DMS79 treated with DMSO at 0.1 percent for 48 hours (cell line): Measurements from ENCODE around the gene MYCBP2.
"Not testable (repeated sequence)": the region's sequence is repeated elsewhere in the genome, so short reads cannot be mapped to it uniquely, and the experiment has no call there.

Source experiments
- DNase-seq: peaks from one replicate; lab custom pipeline; 2025; lab: John Stamatoyannopoulos, UW

The MYCBP2 gene

DNA sequence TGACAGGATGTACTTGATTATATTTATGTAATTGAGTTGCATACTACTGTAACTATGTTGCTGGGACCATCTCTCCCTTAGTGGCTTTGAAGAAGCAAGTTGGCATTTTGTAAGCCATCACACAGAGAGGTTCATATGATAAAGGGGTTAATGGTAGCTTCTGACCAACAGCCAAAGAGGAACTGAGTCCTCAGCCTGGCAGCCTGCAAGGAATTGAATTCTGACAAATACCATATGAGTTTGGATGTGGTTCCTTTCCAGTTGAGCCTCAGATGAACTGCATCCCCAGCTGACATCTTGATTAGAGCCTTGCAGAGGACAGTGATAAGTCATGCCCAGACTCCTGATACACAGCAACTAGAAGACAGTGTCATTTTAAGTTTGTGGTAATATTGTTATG, 8.6 kb upstream of the MYCBP2 start:
- no peak for DNase-seq

DNA sequence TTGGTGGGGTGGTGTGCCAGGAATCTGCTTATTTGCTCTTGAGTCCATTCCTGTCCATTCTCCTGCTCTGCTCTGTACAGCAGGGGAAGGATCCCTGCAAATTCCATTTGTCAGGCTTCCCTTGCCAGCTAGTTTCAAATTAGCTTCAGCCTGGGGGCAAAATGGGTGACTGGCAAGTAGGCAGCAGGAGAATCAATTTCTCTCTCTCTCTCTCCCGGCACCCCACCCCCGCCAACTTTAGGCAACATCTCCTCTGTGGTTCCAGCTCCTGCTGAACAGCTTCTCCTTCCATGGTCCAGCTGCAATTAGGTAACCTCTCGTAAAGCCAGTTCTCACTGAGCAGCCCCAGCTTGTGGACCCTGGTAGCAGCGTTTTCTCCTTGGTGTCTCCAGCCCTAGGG, 6.7 kb upstream of the MYCBP2 start:
- no peak for DNase-seq

DNA sequence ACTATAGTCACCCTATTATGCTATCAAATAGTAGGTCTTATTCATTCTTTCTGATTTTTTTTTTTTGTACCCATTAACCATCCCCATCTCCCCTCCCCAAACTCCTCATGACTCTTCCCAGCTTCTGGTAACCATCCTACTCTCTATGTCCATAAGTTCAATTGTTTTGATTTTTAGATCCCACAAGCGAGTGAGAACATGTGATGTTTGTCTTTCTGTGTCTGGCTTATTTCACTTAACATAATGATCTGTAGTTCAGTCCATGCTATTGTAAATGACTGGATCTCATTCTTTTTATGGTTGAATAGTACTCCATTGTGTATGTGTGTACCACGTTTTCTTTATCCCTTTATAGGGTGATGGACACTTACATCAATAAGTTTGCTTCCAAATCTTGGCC, 4.5 kb upstream of the MYCBP2 start:
- no peak for DNase-seq

DNA sequence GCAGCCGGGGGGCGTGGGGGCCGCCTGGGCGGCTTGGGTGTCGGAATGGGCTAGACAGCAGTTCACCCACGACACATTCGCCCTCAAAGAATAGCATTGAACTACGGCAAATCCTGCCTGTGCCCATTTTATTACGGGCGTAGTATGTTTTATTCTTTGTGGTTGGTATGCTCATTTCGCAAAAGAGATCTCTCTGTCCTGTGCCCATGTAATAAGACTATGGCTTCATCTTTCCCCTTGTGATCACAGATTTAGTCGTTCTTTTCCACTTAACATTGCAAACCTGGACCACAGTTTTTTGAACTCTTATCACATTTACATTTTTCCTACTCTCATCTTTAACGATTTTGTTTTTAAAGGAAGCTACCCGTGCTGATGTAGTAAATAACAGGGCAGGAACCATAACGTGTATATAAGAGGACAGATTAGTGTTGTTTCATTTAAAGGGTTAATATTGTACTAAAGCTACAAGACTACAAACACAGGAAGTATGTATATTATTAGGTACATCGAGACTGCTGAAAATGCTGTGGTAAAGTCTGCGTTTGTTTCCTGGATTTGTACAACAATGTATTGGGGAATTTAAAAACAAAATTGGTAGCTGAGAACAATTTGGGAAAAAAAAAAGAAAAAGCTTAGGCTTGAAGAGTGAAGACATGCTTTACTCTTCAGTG, 3.2 kb upstream of the MYCBP2 start:
- peak; percentile 70 for DNase-seq

DNA sequence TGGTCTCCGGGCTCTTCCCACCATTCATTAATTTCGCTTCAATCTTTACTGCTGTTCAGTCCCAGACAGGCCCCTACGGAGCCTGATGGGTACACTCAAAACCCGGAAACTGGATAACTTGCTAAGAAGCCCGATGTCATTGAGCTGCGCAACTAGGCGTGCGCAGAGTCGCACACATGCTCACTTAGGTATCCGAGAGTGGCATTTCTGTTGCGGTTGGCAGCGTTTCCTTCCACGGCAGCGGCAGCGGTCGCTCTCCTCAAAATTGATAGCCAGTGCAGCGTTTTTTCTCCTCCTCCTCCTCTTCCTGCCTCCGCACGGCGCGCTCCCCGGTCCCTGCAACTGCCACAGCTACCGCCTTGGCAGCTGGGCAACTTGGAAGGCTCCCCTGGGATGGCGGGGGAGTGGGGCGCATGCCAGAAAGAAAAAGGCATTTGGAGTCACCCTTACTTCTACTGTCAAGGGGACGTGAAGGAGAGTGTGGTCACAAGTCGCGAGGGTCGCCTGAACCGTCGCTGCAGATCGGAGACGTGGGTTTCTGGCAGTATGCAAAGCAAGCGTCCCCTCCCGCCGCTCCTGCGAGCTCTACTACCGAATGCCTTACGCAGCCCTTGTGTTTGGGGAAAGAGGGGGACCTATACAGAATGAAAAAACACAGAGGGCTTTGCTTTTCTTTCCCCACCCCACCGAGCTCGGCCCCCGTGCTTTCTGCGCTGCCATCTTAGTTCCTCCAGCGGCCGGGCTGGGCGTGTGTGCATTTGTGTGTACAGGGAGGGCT, 2.4 kb upstream of the MYCBP2 start:
- DNase-seq, result peak; percentile 90

DNA sequence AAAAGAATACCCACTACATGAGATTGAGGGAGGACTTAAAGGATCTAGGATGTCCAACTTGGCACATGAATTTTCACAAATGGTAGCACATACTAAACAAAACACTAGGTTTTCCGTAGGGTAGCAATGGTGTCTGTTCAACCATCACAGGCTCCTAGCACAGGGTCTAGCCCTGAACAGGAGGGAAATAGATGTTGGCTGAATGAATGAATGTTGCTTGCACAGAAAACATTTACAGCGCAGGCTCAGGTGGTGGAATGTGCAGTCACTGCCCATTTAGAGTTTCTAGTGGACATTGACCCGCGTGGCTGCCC, 1.9 kb upstream of the MYCBP2 start:
- DNase-seq, result no peak

DNA sequence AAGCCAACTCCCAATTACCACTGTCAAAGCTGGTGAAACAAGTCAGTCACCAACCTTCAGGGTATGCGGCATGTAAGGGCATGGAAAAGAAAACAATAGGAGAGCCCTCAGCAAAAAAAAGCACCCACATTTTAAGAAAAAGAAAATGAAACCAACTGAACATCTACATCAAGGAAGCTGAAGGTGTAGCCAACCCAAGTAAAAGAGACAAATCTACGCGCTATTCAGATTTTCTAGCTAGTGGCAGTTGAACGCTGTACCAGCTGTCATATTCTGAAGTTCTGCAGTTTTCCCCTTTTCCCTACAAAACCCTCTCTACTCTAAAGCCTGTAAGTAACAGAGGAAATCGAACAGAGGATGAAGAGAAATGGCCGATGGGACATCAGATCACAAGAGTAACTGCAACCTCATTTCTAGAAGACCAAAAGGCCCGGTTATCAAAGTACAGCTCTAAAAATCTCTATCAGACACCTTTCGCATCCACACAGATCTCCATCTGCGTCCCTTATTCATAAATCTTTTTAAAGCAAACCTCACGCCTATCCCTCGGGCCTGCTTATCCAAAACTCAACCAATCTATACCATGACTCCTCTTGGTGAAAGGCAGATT, 1.4 kb downstream of the MYCBP2 start:
- no peak for DNase-seq

DNA sequence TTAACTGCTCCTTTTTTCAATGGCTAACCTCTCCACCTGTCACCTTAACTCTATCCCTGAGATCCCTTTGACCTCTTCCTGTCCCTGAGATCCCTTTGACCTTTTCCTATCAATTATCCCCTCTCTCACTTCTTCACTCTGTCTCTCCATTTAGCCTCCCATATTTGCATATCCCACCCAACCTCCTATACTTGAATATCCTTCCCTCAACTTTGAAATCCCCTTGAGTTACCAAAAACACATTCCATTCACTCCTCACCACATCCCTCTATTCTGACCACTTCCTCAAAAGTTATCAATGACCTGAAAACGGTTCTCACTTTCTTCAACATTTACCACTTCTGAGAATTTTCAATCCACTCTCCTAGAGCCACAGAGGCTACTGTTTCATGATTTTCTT, 3.0 kb downstream of the MYCBP2 start:
- DNase-seq, result no peak

DNA sequence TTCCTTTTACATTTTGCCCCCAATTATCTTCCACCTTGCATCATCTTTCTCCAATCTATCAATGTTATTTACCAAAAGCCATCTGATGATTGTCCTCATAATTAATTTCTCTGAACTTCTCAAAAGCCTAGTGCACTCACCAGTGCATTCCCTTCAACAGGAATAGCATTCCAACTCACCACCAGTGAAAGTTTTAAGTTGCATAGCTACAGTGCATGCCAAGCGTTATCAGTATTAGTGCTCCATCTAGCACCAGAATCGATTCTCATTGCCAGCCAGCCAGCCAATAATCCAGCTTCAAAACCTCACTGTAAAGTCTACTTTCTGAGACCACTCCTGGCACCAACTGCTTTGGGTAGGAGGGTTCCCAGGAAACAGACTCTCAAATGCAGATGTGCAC, 7.4 kb downstream of the MYCBP2 start:
- no peak for DNase-seq

DNA sequence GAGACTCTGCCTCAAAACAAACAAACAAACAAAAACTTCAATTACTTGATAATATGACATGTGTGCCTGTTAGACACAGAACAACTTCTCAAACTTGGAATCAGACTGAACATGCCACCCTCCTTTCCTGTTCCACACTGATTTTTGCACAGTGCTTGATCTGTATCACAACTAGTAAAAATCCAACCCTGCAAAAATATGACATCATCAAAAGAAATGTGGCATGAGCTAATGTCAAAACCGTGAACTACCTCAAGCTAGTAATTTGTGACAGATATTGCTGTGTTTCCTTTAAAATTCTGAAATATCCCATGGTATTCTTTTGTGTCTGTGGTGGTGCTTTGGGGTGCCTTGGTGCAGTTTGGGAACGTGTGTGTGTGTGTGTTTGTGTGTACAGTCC, 8.2 kb downstream of the MYCBP2 start:
- no peak for DNase-seq

DNA sequence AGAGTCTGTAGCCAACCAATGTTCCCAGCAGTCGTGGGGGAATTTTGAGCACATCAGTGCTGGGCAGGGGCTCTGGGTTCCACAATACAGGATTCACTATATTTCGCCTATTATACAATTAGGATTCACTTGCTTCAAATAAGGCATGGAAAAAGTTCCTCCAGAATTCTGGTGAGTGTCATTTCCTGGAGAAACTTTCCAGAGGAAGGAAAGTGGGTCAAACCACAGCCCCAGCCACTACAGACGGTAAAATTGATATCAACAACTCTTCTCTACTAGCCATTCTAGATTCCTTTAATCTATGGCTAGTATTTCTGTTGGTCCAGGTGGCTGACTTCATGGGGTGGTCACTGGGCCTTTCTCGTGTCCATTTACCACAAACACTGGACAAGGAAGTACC, 10.5 kb downstream of the MYCBP2 start:
- DNase-seq, result no peak

DNA sequence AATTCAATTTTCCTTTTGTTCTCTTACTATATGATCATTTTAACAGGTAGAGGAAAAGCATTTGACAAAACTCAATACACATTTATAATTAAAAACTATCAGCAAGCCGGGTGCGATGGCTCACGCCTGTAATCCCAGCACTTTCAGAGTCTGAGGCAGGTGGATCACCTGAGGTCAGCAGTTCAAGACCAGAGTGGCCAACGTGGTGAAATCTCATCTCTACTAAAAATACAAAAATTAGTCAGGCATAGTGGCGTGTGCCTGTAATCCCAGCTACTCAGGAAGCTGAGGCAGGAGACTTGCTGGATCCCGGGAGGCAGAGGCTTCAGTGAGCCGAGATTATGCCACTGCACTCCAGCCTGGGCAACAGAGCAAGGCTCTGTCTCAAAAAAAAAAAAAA, 11.4 kb downstream of the MYCBP2 start:
- not testable (repeated sequence) for DNase-seq

DNA sequence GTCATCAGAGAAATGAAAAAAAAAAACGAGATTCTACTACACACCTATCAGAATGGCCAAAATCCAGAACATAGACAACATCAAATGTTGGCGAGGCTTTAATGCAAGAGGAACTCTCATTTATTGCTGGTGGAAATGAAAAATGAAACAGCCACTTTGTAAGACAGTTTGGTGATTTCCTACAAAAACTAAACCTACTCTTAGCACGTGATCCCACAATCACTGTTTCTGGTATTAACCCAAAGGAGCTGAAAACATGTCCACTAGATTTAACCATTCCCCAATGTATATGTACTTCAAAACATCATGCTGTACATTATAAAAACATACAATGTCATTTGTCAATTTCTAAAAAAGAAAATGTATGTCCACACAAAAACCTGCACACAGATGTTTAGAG, 13.0 kb downstream of the MYCBP2 start:
- DNase-seq, result no peak

DNA sequence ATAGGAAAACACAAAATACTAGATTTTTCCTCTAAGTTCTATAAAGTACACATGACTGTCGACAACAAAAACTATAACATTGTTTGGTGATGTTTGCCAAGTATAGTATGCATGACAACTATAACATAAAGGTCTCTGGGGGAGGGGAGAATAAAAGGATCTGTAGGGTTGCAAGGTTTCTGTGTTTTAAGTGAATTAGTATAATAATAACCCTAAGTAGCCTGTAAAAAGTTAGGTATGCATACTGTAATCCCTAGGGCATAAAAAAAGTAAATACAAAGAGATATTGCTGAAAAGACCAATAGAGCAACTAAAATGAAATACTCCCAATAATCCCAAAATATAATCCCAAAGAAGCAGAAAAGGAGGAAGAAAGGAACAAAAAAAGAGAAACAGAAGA, 14.6 kb downstream of the MYCBP2 start:
- no peak for DNase-seq

DNA sequence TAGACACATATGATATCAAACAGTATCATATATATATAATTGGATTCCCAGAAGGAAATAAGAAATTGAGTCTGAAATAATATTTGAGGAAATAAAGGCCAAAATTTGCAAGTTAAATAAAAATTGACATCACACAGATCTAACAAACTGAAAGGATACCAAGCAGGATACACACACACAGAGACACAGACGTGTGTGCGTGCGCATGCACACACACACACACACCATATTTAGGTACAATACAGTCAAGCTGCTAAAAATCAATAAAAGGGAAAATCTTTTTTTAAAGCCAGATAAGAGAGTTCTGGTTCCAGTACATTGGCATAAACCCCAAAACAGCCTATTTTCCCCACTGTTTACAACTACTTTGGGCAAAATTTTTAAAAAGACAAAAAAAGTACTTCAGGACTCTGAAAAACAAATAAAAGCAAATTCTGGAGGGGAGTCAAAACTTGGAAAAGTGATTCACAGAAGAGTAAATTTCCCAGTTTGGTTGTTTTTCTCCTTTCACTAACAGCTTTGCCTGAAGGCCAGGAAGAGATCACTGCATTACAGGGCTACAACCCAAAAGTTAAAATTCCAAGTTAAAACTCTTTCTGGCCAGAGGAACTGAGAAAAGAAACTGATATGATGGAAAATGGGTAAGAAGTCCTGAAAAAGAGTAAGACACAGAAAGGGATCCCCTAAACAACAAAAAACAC, 16.2 kb downstream of the MYCBP2 start:
- DNase-seq, result no peak

DNA sequence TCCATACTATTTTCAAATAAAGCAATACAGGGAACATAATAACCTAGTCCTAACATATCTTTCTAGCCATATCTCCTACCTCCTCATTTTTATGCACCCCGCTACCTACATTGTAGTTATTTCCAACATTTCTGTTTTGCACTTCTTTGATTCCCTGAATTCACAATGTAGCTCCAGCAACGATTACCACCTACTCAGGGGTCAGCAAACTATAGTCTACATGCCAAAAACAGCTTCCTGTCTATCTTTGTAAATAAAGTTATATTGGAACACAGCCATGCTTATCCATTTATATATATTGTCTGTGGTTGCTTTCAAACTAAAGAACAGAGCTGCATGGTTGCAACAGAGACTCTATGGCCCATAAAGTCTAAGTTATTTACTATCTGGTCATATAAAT, 16.7 kb downstream of the MYCBP2 start:
- DNase-seq, result no peak

DNA sequence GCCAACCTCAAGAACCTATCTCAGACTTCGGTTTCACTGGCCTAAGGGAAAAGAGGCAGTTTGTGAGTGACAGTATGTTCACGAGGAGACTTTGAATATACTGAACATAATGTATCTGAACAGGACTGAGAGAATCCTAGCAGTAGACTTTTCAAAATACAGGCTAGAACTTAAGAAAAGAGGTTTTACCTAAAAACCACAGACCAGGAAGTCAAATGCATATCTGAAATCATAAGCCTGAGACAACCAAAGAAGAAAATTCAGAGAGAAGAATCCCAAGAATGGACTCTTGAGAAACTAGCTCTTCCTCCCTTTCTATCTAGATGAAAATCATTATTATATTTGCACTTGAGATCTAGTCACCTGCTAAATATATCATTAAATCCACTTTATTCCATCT, 17.6 kb downstream of the MYCBP2 start:
- no peak for DNase-seq

DNA sequence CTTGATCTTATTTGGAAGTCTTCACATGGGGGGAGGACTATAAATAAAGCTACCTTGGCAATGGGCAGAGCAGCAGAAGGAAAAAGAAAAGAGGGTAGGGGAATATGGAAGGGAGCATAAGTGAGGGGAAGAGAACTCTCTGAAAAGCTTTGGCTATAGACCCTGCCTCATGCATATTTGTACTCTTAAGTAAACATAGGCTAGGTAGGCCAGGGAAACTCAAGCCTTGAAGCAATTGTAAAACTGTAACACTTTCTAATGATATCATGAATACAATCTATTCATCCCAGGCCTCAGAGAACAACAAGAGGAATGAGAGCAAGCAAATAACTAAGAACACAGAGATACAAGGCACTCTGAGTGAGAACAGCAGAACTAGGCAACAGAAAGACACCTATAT, 20.4 kb downstream of the MYCBP2 start:
- DNase-seq, result no peak

DNA sequence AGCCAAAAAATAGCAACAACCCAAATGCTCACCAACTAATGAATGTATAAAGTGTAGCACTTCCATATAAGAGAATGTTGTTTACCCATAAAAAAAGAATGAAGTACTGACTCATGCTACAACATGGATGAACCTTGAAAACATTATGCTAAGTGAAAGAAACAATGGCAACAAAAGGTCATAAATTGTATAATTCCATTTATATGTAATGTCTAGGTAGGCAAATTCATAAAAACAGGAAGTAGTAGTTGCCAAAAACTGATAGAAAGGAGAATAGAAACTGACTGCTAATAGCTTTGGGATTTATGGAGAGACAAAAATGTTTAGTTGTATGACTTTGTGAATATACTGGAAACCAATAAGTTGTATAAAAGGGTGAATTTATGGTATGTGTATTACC, 21.6 kb downstream of the MYCBP2 start:
- no peak for DNase-seq

DNA sequence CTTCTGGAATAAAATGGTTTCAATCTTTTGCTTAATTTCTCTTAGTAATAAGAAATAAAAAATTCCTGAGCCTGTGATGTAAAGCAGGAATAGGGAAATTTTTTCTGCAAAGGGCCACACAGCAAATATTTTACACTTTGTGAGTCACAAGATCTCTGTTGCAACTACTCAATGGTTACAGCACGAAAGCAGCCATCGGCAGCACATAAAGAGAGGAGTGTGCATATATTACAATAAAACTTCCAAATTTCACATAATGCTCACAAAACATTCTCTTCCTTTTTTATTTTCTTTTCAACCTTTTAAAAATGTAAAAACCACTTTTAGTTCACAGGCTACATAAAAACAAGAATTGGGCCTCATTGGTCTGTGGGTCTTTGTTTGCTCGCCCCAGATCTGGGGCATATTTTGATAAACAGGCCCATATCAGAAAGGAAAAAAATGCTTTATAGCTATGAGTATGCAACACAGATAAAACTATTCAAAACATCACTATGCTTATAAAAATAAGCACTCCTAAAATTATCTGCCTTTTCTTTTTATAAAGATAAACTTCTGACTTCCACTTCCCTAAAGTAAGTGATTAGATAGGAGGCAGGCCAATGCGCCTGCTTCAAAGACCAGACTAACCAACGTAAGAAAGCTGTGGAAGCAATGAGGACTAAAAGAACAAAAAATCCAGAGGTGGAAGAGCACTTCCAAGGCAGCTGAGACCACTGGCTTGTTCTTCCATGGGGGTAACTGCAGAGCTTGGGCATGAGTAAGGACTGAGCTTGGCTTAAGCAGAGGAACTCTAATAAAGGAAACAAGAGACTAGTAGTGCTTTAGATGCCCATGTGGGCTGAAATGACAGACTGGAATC, 26.5 kb downstream of the MYCBP2 start:
- no peak for DNase-seq

DNA sequence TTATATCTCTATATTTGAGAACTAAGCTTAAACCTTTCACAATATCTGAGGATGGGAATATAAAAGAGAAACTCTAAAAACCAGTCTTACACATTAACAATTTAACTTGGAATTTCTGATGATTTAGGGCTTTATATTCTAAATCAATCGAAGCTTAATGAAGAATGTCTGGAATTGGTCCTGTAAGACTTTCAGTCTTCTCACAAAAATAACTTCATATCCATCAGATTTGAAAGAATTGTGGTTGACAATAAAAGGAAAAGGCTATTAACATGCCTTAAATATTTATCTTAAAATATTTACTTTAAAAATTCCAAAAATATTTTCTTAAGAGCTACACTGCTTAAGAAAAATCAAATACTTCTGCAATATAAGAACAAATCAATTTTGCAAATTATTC, 27.3 kb downstream of the MYCBP2 start:
- DNase-seq, result no peak

DNA sequence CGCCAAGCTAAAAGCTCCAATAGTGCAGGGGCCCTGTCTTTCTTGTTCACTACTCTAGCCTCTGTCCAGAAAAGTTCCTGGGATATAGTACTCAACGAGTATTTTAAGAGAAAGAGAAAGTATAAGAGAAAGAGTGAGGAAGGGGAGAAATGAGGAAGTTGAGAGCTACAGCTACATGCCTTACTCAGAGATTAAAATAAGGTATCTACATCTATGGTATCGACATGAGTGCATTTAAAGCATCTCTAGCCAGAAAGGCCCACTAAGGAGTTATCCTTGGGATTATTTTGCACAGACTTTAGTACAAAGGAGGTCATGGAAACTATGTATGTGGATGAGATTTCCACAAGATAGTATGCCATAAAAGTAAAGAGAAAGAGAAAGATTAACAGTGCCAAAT, 28.5 kb downstream of the MYCBP2 start:
- DNase-seq, result no peak
